Hepatic stellate cell (primary cell): ENCODE measurements around the gene PRR18.

ENCODE experiments used
- DNase-seq: peaks from one replicate; pipeline ENCODE4 v3.0.0; 2011; ENCODE audit warnings: low spot score

Gene PRR18

DNA sequence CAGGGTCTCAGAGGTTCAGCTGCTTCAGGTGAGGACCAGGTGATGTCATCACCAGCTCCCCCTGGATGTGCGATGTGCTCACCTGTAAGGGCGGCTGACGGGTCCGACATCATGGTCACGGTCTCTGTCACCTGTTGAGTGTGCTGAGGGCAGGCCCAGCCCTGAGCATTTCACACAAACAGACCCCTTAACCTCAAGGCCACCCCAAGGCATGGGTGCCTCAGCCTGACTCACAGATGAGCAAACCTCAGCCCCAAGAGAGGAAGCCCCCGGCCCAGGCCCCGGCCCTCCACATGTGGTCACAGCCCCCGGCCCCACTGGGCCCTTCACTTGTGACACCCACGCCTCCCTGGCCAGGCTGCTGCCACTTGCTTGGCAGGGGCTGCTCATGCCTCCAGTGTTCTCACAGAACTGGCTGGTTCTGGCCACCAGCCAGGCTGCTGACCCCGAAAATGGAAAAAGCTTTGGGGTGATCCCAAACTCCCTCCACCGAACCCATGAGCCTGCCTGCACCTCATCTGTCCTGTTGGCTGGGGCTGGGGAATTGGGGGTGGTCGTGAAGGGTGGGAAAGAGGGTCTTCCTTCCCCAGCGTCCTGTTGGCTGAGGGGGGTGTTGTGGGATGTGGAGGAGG is 33.3 kb downstream of the PRR18 start:
- DNase-seq, result no peak

DNA sequence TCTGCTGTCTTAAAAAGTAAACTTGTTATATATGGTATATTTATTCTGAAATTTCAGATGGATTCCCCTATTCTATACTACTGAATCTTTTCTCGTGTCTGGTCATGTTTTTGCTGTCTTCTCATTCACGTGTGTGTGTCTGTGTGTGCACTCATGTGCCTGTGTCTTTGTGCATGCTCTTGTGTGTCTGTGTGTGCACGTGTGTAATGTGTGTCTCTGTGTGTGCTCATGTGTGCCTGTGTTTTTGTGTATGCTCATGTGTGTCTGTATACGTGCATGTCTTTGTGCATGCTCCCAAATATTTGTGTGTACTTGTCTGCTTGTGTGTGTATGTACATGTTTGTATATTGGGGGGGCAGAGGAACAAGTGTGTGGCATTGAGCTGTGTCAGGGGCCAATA is 34.0 kb downstream of the PRR18 start:
- DNase-seq, result no peak

DNA sequence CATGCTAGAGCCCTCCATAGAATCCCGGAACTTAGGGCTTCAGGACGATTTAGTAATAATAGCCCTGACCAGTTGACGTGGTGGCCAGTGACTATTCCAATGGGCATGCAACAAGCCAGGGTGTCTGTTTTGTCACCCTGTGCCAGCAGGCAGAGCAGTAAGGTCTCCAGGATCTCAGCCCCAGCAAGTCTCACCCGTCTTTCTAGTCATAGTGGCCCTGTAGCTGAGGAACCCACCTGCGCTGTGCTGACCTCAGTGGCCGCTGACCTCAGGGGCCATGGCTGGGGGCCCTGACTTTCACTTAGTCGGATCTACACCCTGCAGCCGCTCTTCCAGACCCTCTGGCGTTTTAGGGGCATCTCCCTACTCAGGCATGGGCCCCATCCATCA is 36.8 kb downstream of the PRR18 start:
- no peak for DNase-seq

DNA sequence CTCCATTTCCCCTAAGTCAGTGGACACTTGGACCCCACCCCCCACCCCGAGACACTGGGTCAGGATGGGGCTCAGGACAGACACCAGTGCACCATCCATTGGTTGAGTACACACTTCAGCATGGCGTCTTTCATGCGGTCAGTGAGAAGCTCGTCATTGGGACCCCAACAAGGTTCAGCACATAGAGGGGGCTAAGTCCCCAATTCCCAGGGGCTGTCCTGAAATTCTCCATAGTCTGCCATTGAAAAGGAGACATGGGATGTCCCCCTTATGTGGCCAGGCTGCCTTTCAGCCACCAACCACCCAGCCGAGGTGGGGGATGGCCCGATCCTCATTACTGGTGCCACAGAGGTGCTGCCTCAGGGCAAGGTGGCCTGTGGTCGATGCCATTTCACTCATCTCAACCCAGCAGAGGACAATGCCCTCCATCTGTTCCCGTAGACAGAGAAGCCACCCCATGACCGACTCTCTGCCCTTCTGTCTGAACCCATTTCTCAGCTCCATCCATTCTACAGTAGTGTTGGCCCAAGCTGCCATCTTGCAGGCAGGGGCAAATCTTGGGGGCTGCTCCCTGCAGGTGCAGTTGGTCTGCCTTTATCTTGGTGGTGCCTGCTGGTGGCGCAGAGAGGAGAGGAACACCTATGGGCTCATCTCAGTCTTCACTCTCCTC is 37.4 kb downstream of the PRR18 start:
- no peak for DNase-seq

DNA sequence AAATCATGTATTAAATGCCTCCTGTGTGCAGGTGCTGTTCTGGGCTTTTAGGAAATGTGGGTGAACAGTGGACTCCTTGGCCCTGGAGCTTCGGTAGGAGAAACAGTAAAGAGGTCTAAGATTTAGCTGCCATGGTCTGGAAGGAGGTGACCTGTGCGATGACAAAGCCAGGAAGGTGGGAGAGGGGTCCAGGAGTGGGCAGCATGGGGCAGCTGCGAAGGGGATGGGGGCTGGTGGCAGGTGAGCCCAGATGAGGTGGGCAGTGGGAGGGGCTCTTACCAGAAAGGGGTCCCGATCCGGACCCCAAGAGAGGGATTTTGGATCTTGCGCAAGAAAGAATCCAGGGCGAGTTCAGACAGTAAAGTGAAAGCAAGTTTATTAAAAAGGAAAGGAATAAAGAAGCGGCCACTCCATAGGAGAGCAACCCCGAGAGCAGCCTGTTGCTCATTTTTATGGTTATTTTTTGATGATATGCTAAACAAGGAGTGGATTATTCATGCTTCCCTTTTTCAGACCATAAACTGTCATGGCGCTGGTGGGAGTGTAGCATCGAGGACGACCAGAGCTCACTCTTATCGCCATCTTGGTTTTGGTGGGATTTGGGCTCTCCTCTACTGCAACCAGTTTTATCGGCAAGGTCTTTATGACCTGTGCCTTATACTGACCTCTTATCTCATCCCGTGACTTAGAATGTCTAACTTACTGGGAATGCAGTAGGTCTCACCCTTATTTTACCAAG is 38.7 kb downstream of the PRR18 start:
- no peak for DNase-seq

DNA sequence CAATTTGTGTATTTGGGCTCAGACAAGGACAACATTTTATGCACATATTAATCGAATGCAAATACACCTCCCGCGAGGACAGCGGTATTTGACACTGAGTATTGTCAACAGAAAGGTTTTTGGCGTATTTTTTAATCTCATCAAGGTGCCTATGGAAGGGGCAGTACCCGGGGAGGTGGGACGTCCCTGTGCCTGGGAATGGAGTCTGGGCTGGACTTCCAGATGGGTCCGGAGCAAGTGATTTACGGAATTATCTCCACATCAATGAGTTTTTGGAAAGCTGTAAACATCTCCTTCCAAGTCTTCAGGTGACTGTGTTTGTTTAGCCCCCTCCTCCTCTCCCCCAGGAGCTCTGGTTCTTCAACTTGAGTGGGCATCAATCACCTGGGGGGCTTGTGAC is 39.8 kb downstream of the PRR18 start:
- no peak for DNase-seq

DNA sequence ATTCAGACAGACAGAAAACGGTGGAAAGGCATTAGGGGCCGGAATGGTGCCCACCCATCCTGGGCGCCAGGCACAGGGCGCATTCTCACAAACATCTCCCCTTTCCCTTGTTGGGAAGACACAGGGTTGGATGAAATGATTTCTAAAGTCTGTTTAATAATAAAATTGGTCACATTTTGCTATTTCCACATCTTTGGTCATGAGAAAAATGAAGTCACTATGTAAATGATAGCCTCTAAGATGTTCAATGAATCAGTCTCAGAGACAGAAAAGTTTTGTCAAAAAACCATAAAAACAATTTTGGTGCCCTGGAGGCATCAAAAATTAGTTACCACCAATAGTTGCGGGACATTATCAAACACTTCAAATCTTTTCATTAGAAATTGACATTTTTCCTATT is 40.7 kb downstream of the PRR18 start:
- DNase-seq, result no peak

DNA sequence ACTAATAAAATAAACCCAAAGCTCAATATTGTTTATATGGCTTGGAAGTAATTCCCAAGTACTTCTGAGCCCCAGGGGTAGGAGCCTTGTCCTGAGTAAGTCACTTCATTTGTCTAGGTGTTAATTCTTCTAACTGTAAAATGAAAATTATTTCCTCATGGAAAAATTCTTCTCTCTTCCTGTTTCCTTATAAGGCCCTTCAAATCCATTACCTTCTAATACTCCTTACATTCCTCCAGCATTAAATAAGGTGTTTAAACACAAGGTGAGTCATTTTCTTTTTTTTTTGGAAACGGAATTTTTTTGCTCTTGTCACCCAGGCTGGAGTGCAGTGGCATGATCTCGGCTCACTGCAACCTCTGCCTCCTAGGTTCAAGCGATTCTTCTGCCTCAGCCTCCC is 41.9 kb downstream of the PRR18 start:
- no peak for DNase-seq

DNA sequence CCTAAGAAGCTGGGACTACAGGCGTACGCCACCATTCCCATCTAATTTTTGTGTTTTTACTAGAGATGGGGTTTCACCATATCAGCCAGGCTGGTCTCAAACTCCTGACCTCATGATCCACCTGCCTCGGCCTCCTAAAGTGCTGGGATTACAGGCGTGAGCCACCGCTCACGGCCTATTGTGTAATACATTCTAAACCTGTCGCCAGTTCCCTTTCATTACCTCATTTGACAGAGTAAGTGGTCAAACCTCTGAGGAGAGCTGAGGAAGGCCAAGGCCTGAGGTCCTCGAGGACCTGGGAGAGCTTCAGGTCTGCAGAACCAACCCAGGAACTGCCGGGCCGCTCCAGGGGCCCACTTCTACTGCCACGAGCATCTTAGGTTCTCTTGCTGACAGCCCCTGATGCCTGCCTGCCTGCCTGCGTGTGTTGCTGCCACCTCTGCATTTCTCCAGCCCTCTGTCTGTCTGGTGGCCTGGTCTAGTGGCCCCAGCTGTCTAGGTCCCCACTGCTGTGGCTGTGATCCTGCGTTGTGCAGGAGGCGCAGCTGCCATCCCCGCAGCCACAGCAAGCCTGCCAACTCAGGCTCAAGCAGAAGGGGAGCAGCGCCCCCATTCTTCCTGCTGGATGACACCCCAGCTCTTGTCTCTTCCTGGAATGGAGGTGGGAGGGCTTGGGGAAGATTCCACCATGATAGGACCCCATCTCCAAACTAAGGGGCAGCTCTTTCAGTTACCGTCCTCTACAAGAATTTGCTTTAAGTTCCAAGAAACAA is 45.3 kb downstream of the PRR18 start:
- no peak for DNase-seq

DNA sequence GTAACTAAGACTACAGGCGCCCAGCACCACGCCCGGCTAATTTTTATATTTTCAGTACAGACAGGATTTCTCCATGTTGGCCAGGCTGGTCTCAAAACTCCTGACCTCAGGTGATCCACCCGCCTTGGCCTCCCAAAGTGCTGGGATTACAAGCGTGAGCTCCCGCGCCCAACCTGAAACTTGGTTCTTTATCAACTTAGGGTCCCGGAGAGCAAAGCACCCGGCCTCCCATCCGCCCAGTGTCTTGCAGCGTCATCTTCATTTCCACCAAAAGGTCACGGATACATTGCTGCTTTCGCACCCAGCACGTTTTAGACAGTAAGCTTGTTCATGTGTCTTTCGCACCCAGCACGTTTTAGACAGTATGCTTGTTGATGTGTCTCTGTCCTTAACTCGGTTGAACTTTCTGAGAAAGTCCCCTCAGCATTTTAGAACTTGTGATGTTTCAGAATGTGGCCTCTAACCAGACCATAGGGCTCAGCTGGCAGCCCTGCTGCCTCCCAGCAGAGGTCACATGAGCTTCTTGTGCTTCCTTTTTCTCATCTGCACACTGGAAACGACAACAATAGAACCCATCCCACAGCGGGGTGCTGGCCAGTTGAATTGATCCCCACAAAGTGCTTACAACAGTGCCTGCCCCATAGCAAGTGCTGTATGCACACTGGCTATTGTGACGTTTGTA is 48.8 kb downstream of the PRR18 start:
- no peak for DNase-seq

DNA sequence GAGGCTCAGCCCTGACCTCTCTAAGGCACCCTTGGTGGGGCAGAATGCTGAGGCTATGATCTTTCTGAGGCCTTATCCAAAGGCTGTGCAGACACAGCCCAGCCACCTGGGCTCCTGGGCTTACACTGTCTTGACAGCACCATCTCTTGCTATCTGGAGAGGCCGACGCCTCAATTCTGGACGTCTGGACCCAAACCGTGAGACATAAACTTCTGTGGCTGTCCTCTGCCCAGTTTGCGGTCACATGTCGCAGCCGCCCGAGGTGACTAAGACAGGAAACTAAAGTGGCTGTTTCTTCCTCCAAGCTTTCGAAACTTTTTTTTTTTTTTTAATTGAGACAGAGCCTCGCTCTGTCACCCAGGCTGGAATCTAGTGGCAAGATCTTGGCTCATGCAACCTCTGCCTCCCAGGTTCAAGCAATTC is 49.3 kb downstream of the PRR18 start:
- DNase-seq, result no peak

DNA sequence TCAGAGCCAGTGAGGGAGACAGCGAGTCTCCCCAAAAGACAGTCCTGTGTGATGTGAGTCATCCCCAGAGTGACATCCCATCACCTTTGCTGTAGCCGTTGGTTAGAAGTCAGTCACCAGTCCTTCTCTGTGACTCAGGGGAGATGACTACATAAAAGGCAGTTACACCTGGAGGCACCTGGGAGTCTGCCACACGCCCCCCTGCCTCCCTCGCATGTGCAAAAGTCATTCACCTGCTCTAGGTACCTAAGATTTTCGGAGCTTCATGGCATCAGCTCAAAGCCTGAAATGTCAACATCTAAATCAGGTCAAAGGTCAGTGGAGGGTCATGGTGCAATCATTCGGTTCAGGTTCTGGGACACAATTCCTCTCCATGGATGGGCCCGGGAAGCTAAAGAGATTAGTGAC is 50.3 kb downstream of the PRR18 start:
- no peak for DNase-seq
